ELF-1 (cell line): ENCODE data around the gene S100Z.
A peak's percentile ranks its signal among the peaks of the same experiment; 100 is the strongest.

Source experiments
- DNase-seq: peaks from one replicate; pipeline ENCODE4 v3.0.0-alpha.2; 2016; ENCODE audit warnings: low read depth, low spot score

S100Z gene

DNA sequence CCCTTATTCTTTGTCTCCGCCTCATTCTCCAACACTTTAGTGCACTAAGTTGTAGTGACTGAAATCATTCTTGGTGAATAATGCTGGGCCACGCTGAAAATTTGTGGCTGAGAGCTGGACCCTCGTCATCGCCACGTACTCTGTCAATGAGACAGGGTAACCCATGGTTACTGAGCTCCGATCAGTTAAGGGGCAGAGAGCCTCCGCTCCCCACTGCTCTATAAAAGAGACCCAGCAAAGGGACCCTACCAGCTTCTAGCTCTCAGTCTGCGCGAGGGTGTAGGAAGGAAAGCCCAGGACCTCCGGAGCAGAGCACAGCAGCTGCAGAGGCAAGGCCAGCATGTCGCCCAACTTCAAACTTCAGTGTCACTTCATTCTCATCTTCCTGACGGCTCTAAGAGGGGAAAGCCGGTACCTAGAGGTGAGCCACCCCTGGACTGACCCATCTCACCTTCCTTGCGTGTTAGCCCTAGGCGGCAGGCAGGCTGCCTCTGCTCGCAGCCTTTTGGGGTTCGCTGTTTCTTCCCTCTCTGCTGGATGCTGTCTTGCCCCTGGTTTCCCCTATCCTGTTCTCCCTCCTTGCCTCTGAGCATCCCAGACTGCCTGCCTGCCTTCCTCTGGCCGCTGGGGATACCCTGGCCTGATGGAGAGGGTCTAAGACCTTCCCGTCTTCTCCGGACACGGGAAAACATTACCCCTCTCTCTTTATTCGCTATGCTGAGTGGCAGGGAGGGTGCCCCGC, 103.2 kb downstream of the S100Z start, which contains the start of gene CRHBP:
Gene CRHBP (plus strand): TSS at position 251 of the 742 bp plus-strand sequence. CDS start 90 bp downstream, at position 341.
- peak; percentile 48 for DNase-seq

DNA sequence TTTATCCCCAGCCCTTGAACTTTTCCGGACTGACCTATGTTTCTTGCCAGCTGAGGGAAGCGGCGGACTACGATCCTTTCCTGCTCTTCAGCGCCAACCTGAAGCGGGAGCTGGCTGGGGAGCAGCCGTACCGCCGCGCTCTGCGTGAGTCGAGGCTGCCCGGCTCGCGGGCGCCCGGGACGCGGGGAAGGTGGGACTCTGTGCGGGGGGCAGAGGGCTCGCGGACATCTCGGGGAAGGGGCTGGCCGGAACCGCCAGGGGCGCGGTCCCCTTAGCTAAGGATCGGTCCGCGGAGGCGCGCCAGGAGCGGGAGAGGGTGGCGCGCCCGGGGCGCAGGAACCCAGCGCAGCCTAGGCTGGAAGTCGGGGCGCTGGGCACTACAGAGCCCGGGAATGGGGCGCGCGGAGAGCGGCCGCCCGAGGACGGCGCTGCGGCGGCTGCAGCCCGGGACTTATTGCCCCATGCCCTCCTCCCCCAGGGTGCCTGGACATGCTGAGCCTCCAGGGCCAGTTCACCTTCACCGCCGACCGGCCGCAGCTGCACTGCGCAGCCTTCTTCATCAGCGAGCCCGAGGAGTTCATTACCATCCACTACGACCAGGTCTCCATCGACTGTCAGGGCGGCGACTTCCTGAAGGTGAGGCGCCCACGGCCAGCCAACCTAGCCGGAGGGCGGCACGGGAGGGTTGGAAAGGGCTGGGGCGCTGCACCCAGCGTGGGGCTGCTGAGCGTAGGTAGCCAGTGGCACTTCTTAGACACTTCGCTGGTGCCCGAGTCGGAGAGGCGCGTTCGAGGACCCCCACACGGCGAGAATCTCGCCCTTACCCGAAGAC, 104.0 kb downstream of the S100Z start:
- peak; percentile 51 for DNase-seq

DNA sequence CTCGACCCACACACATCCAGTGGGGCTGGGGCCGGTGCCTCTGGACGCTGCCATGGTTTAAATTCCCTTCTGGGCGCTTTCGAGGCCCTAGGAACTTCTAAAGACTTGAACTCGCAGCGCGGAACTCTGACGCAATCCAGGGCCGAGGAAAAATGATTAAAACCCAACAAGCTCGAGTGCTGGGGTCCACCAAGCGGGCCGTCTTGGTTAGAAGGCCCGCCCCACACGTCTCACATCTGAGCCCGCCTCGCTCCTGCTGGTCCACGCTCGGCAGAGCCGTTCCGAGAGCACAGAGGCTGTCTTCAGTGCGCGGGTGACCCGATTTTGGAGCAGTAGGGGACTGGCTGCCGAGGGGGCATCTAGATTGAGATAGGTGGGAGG, 104.6 kb downstream of the S100Z start:
- DNase-seq, result no peak

DNA sequence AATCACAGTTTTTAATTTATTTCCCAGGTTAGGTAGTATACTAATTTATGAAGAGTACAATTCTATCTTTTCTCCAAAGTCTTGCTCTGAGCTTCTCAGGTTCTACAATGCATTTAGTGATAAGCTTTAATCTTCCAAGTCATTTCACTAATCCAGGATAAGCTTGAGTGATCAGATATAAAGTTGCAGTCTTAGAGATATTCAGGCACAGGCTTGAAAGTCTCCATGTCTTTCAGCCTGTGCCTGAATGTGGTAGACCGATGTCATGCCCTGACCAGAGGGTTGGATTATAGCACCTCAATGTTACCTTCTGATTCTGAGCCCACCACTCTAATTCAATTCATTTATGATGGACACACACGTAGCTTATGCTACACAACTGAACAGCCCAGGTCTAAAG, 106.2 kb downstream of the S100Z start:
- no peak for DNase-seq

DNA sequence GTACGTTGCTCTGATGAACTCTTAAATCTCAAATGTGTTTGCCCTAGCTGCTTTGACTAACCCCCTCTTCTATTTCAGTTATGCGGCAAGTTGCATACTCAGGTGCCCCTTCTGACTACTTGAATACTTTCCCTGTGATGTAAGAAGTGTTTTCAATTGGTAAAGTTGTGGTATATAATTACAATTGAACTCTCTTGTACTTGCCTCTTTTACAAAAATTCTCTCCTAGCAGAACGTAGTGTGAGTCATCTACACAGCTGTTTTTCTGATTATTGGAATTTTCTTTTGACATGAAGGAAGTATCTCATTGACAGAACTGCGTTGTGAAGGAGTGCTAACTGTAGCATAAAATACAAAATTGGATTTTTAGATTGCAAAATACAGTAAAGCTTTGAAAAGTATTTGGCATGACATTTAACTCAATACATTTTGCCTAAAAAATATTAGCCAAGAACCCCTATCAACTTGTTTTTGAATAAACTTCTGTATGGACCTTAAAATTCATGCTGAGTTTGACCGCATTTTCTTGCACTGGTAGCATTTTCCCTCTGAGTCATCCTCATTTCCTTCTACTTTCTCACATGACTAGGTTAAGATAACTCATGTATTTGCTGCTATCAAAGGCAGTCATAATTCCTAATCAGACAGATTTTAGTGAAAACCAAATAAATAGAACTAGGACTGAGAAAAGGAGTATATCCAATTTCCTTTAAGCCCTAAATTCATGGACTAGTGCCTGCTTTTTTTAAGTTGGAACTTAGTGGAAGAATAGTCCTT, 109.4 kb downstream of the S100Z start:
- DNase-seq, result no peak

DNA sequence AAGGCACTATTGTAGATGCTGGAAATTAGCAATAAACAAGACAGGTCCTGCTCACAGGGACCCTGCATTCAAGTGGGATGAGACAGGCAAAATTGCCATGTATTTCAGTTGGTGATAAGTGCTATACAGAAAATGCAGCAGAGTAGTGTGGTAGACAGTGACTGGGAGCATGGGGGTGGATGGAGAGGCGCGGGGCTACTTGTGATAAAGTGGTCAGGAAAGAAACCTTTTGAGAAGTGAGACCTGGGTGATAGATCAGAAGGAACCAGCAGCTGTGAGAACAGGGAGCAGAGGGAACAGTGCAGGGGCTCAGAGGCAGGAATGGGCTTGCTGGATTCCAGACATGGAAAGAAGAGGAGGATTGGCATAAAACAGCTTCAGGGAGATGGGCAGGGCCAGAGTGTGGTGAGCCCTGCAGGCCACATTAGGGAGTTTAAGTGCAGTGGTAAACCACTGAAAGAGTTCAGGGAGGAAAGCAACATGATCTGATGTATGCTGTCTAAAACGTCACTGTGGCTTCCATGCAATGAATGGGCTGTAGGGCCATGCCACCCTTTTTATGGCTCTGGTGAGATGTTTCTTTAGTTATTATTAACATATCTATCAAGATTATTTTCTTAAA, 110.3 kb downstream of the S100Z start:
- DNase-seq, result peak; percentile 17

DNA sequence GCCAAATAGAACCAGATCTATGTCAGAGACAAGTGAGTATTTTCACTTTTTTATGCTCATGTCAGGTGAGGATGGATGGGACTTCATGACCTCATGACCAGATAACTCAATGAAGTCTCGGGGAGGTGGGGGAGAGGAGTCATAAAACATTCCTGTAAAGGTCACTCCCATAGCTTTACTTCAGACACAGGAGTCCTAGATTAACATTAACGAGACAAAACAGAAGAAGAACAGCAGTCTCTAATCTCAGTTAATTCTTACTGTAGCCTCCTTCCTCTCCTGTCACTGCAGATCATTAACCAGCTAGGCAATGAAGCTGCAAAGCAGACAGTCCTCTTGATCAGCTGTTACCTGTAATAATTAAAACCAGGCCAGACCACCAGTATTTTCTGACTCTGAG, 114.2 kb downstream of the S100Z start:
- DNase-seq, result no peak
